ENCODE results near the gene CHMP4B.

Gene CHMP4B

GRCh38 chr20:33900521-33901131 lies 89.5 kb downstream of the CHMP4B start:
- DNase-seq (ENCODE audit: low read depth) = no peak

GRCh38 chr20:33901132-33901523 lies 90.0 kb downstream of the CHMP4B start:
- no peak for DNase-seq (ENCODE audit: low read depth)

- DNase-seq (ENCODE audit: low read depth) = no peak
Measured at GRCh38 chr20:33902011-33902410, 90.9 kb downstream of the CHMP4B start.

Measured in stimulated activated CD8-positive, alpha-beta memory T cell treated with anti-CD3 and anti-CD28 coated beads, Interleukin-12 subunit alpha, Interleukin-12 subunit beta, amount 100 ng/mL, for 1 hour (primary cell).